K562 (cell line): ENCODE data around the gene VPS35L. TPM values are rescaled to one million over a fixed set of nuclear protein-coding genes. Genes with fewer than 3 reads are reported as not detected.

Experiments used
- ARID1B ChIP-seq: fragments of 450-650 bp; IDR thresholded peaks from 2 replicates; pipeline ENCODE4 v1.6.1; 2016; ENCODE audit warnings: antibody characterized with exemption, mild to moderate bottlenecking, inconsistent platforms
- CCNT2 ChIP-seq: IDR thresholded peaks from 2 replicates; pipeline ENCODE4 v1.6.1; 2011; ENCODE audit warnings: borderline replicate concordance, low read depth, mild to moderate bottlenecking, moderate library complexity, mixed read lengths, low read length; ENCODE audit not compliant: insufficient read length; ENCODE audit errors: extremely low read depth
- DIDO1 ChIP-seq: fragments of 450-650 bp; IDR thresholded peaks from 2 replicates; pipeline ENCODE4 v1.6.1; 2016; ENCODE audit warnings: low read depth, missing biosample characterization, missing genetic modification characterization
- EP400 ChIP-seq: fragments of 450-650 bp; IDR thresholded peaks from 2 replicates; pipeline ENCODE4 v1.6.1; 2017; ENCODE audit warnings: antibody characterized with exemption, mild to moderate bottlenecking, moderate library complexity
- GATAD2B ChIP-seq: fragments of 450-650 bp; IDR thresholded peaks from 2 replicates; pipeline ENCODE4 v1.6.1; 2017; ENCODE audit warnings: mild to moderate bottlenecking, borderline replicate concordance
- HNRNPLL ChIP-seq: fragments of 200-400 bp; formaldehyde crosslinking; IDR thresholded peaks from 2 replicates; pipeline ENCODE4 v1.6.1; 2017; ENCODE audit warnings: low read length, low read depth, mild to moderate bottlenecking; ENCODE audit not compliant: poor library complexity, severe bottlenecking
- JUN ChIP-seq, 2 experiments: sonication (generic) in 1 of 2; formaldehyde crosslinking in 1 of 2; IDR thresholded peaks; 2 replicates each; pipeline versions ENCODE4 v1.6.1 to v1.8.0; 2012 to 2022; ENCODE audit warnings: borderline replicate concordance in 2 of 2, mild to moderate bottlenecking in 2 of 2, improper control_type of control experiment in 1 of 2, low read depth in 1 of 2, low read length in 1 of 2, missing genetic modification reagents in 1 of 2
- MEF2A ChIP-seq: IDR thresholded peaks from 2 replicates; pipeline ENCODE4 v1.6.1; 2011; ENCODE audit warnings: low read depth, mild to moderate bottlenecking, low read length, moderate library complexity; ENCODE audit not compliant: control insufficient read depth
- MTA2 ChIP-seq: fragments of 450-650 bp; IDR thresholded peaks from 2 replicates; pipeline ENCODE4 v1.6.1; 2016; ENCODE audit warnings: low read depth
- MTA3 ChIP-seq: fragments of 450-650 bp; formaldehyde crosslinking; IDR thresholded peaks from 2 replicates; pipeline ENCODE4 v1.6.1; 2017; ENCODE audit warnings: mild to moderate bottlenecking, borderline replicate concordance
- POLR2AphosphoS5 ChIP-seq: IDR thresholded peaks from 2 replicates; pipeline ENCODE4 v1.6.1; 2011; ENCODE audit warnings: mild to moderate bottlenecking, low read depth, low read length, moderate library complexity; ENCODE audit not compliant: control insufficient read depth, insufficient read depth
- POLR2H ChIP-seq: IDR thresholded peaks from 2 replicates; pipeline ENCODE4 v1.6.1; 2016; ENCODE audit warnings: missing genetic modification characterization, low read depth, mild to moderate bottlenecking, control low read depth, missing compliant biosample characterization, moderate library complexity
- RBBP5 ChIP-seq: fragments of 200-600 bp; sonication (generic); IDR thresholded peaks from 2 replicates; pipeline ENCODE4 v1.6.1; 2012; ENCODE audit warnings: borderline replicate concordance, mild to moderate bottlenecking, low read length, control low read depth, inconsistent platforms; ENCODE audit not compliant: insufficient read depth, poor library complexity, severe bottlenecking
- RBFOX2 ChIP-seq: fragments of 200-400 bp; formaldehyde crosslinking; IDR thresholded peaks from 2 replicates; pipeline ENCODE4 v1.6.1; 2017; ENCODE audit warnings: low read depth, mild to moderate bottlenecking, low read length, moderate library complexity
- SIN3A ChIP-seq, 2 experiments: fragments of 150-350 bp in 1 of 2; IDR thresholded peaks; 2 replicates each; pipeline ENCODE4 v1.6.1; 2011 to 2016; ENCODE audit warnings: borderline replicate concordance in 2 of 2, low read depth in 2 of 2, low read length in 2 of 2, mild to moderate bottlenecking in 2 of 2, moderate library complexity in 2 of 2; ENCODE audit not compliant: control insufficient read depth in 1 of 2
- SMAD4 ChIP-seq: fragments of 250-450 bp; sonication (Bioruptor Pico); conservative IDR thresholded peaks from 2 replicates; pipeline ENCODE4 v1.8.0; 2021; ENCODE audit warnings: inconsistent platforms, mild to moderate bottlenecking, moderate library complexity
- TAF1 ChIP-seq: IDR thresholded peaks from 2 replicates; pipeline ENCODE4 v1.6.1; 2011; ENCODE audit warnings: mild to moderate bottlenecking, low read length, moderate library complexity; ENCODE audit not compliant: insufficient read depth, control insufficient read depth, severe bottlenecking; ENCODE audit errors: extremely low read depth
- TAF7 ChIP-seq: fragments of 450-650 bp; IDR thresholded peaks from 2 replicates; pipeline ENCODE4 v1.6.1; 2016; ENCODE audit warnings: missing genetic modification characterization, missing compliant biosample characterization
- USF2 ChIP-seq: sonication (generic); formaldehyde crosslinking; IDR thresholded peaks from 2 replicates; pipeline ENCODE4 v1.5.0; 2020; ENCODE audit warnings: missing genetic modification reagents
- ZNF639 ChIP-seq, 2 experiments: fragments of 200-800 bp in 1 of 2; sonication (Bioruptor generic) in 1 of 2; sonication (generic) in 1 of 2; formaldehyde crosslinking in 1 of 2; IDR thresholded peaks in 1 of 2; conservative IDR thresholded peaks in 1 of 2; 2 replicates each; pipeline versions ENCODE4 v1.5.0 to v1.6.1; 2016 to 2020; ENCODE audit warnings: missing compliant biosample characterization in 1 of 2, missing genetic modification characterization in 1 of 2, missing genetic modification reagents in 1 of 2
- ZNF780A ChIP-seq: fragments of 250-450 bp; sonication (Bioruptor Pico); IDR thresholded peaks from 2 replicates; pipeline ENCODE4 v1.5.0; 2021; ENCODE audit warnings: mild to moderate bottlenecking
- polyA plus RNA-seq, 8 experiments: library from polyadenylated mRNA; depleted of rRNA in 4 of 8; stranded (reverse) in 5 of 8; unstranded in 3 of 8; fragments of >200 nt; fragmentation: Nextera tagmentation in 2 of 8; fragmentation: Illumina TruSeq in 1 of 8; extraction: Ambion mirVana in 2 of 8; extraction: Trizol in 1 of 8; gene quantifications; 2 replicates each; pipeline versions ENCODE4 v1.2.1 to v1.2.3, GENCODE V29; 2011 to 2014; ENCODE audit warnings: inconsistent platforms in 1 of 8, missing spikeins in 1 of 8
- total RNA-seq, 7 experiments: library from RNA; depleted of rRNA in 6 of 7; stranded (reverse); fragments of >200 nt in 6 of 7; fragmentation: Illumina TruSeq in 2 of 7; extraction: Trizol in 2 of 7; gene quantifications; 2 replicates each; pipeline versions ENCODE4 v1.2.1 to v1.2.3, GENCODE V29; 2011 to 2021; ENCODE audit warnings: low replicate concordance in 1 of 7
- TF ChIP-seq, protein P1 (sequence below): fragments of 250-450 bp; sonication (Bioruptor Pico); IDR thresholded peaks from 2 replicates; pipeline ENCODE4 v1.9.0; 2021; ENCODE audit warnings: mild to moderate bottlenecking

VPS35L gene
- total and polyA plus RNA-seq, 9 of the 15 experiments (the other 6 are each of a cell fraction or from before 2014, with no cell fraction given) = 10.2 to 30.4 (median 20.1) TPM

GRCh38 chr16:19555186-19555937 lies at the start of gene VPS35L (continued):
- peak; percentile 11; the same call in 1 of the 2 replicates for TF ChIP-seq ARID1B
- peak; percentile 64; the same call in 1 of the 2 replicates for TF ChIP-seq MTA3
- TF ChIP-seq MTA2 = no peak
- TF ChIP-seq POLR2AphosphoS5 = peak; percentile 56
- peak; percentile 84 for TF ChIP-seq HNRNPLL
- TF ChIP-seq CCNT2 = peak; percentile 50
- peak; percentile 75; the same call in 1 of the 2 replicates for TF ChIP-seq JUN (IDR thresholded peaks at IDR 0.05; ENCODE audit: borderline replicate concordance, low read depth, low read length)
- TF ChIP-seq JUN (CRISPR knock-in tag; IDR thresholded peaks at IDR 0.05; ENCODE audit: borderline replicate concordance) = no peak
- TF ChIP-seq TAF7 (tag) = peak; percentile 59
- peak; percentile 60 for TF ChIP-seq RBBP5
- TF ChIP-seq GATAD2B = no peak
- 0 out of 2 replicates have a peak, but pooled peaks have one; percentile 6 for TF ChIP-seq DIDO1 (tag)
- peak; percentile 88 for TF ChIP-seq RBFOX2
- peak; percentile 79 for TF ChIP-seq TAF1
- TF ChIP-seq MEF2A = no peak
- peak in 1 of 2 experiments; percentile 84; a peak in 2 of 4 replicates for TF ChIP-seq ZNF639 (CRISPR knock-in tag; conservative IDR thresholded peaks at IDR 0.05 in 1 of 2, IDR thresholded peaks at IDR 0.05 in 1 of 2)
- TF ChIP-seq SIN3A (IDR thresholded peaks at IDR 0.05; ENCODE audit: borderline replicate concordance in 2 of 2, control insufficient read depth in 1 of 2, low read depth in 2 of 2, low read length in 2 of 2) = peak in 1 of 2 experiments; percentile 39; a peak in 1 of 4 replicates
- TF ChIP-seq POLR2H (tag) = peak; percentile 66
- peak; percentile 91 for TF ChIP-seq USF2 (CRISPR knock-in tag)
- TF ChIP-seq EP400 = peak; percentile 74
- no peak for TF ChIP-seq ZNF780A (CRISPR knock-in tag)
- no peak; the same call in 1 of the 2 replicates for TF ChIP-seq SMAD4 (CRISPR knock-in tag)
- TF ChIP-seq, protein P1, sequence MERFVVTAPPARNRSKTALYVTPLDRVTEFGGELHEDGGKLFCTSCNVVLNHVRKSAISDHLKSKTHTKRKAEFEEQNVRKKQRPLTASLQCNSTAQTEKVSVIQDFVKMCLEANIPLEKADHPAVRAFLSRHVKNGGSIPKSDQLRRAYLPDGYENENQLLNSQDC (CRISPR knock-in tag) = no peak
